NCI-H187 (cell line): ENCODE measurements around the gene RAB6C.
"Not testable (repeated sequence)": the region's sequence is repeated elsewhere in the genome, so short reads cannot be mapped to it uniquely, and the experiment has no call there.

Experiments used
- DNase-seq, 2 experiments: peaks; one replicate each; lab custom pipeline; 2025; lab: John Stamatoyannopoulos, UW

RAB6C gene

GRCh38 chr2:129979629-129980155, at the start of gene RAB6C:
Gene RAB6C, plus strand, starts transcription at chr2:129979666. Its CDS starts 450 bp downstream, at chr2:129980116.
- DNase-seq = not testable (repeated sequence)

DNA sequence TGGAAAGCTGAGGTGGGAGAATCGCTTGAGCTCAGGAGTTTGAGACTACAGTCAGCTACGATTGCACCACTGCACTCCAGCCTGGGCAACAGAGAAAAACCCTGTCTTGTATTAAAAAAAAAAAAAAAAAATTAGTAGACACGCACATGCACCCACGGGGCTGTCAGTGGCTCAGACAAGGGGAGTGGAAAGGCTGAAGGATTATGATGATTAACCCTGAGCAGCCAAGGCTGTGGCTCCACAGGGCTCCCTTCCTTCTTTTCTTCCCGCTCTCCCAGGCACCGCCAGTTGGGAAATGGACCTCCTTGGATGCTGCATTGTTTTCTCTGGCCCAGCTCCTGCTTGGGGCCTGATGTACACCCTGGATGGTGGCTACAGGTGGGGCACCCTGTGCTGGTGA, 49.0 kb upstream of the RAB6C start:
- no peak for DNase-seq

DNA sequence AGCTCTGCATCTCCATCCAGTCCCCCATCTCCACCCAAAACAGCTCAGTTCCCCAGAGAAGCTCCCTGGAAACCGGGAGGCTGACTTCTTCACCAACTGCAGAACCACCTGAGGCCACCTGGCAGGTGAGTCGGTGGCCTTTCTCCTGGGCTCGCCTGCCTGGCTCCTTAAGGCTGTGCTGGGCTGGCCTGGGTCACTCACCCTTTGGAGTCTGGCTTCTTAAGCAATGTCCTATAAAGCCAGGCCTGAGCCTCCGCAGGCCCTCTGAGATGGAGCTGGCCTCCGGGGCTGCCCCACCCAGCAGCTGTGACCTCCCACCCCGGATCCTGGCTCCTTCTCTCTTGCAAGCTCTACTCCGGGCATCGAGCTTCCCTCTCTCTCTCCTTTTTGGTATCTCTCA, 46.1 kb upstream of the RAB6C start:
- DNase-seq = not testable (repeated sequence)

- DNase-seq = no peak
These were observed 45.2 kb upstream of the RAB6C start for GRCh38 chr2:129934044-129934822.

GRCh38 chr2:129935118-129935517, 44.3 kb upstream of the RAB6C start:
- DNase-seq = no peak

- DNase-seq = peak; percentile 8 to 41
These were observed 43.0 kb upstream of the RAB6C start for GRCh38 chr2:129936334-129936934.

DNA sequence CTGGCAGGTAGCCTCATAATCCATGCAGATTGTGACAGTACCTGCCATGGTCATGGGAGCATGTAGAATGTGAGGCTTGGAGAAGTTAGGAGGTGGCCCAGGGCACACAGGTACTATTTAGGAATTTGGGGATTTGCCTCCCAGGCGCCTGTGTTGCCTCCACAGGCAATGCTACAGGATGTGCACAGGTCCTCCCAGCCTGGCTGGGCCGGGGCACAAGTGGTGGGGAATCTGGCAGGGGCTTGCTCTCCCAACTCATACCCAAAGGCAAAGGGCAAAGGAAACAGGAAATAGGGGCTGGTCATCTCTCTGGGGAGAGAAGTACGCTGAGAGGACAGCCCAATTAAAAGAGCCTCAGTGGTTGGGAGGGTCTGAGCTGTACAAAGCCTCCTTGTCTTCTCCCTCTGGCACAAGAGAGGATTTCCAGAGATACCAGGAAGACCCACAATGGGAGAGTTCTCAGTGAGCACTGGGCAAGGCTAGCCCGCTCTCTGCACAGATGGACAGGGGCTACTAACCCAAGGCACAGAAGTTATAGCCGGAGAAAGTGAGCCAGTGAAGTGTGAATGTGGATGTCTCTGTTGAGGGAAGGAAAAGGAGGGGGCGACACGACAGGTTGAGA, 40.5 kb upstream of the RAB6C start:
- DNase-seq = not testable (repeated sequence)

GRCh38 chr2:129943456-129943855, 36.0 kb upstream of the RAB6C start:
- not testable (repeated sequence) for DNase-seq

DNA sequence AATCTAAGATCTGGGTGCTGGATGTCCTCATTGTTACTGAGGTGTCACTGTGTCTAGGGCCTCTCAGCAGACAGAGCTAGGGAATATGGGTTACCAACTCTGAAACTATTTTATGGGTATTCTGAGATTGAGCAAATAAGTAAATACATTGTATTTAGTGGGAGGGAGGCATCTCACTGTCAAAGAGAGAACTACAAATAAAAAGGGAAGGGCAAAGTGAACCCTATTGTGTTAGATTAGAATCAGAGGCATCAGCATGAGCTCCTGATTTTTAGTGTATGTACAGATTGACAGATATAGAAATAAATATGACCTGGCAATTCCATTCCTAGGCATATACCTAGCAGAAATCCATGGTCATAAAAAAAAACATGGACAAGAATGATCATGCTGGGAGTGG, 33.9 kb upstream of the RAB6C start:
- no peak for DNase-seq

GRCh38 chr2:129947712-129948111, 31.8 kb upstream of the RAB6C start:
- DNase-seq = not testable (repeated sequence)

- DNase-seq = not testable (repeated sequence)
These were observed 23.3 kb upstream of the RAB6C start for GRCh38 chr2:129956171-129956570.

GRCh38 chr2:129957891-129958290, 21.6 kb upstream of the RAB6C start:
- no peak for DNase-seq

GRCh38 chr2:129958736-129959135, 20.7 kb upstream of the RAB6C start:
- DNase-seq = not testable (repeated sequence)

DNA sequence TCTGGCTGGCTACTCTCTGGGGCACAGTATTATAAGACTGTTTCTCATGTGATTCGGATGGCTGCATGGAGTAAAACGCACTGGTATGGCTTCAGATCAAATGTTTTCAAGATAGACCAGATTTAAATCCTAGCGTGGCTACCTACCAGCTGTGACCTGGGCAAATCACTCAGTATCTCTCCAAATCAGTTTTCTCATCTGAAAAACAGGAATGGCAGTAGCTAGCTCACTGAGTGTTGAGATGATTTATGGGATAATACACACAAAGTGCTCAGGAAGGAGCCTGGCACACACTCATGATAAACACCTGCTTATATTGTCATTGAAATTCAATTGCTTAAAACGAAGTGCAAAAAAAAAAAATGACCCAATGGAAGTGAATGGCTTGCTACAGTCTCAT, 10.9 kb upstream of the RAB6C start:
- DNase-seq = not testable (repeated sequence)

DNA sequence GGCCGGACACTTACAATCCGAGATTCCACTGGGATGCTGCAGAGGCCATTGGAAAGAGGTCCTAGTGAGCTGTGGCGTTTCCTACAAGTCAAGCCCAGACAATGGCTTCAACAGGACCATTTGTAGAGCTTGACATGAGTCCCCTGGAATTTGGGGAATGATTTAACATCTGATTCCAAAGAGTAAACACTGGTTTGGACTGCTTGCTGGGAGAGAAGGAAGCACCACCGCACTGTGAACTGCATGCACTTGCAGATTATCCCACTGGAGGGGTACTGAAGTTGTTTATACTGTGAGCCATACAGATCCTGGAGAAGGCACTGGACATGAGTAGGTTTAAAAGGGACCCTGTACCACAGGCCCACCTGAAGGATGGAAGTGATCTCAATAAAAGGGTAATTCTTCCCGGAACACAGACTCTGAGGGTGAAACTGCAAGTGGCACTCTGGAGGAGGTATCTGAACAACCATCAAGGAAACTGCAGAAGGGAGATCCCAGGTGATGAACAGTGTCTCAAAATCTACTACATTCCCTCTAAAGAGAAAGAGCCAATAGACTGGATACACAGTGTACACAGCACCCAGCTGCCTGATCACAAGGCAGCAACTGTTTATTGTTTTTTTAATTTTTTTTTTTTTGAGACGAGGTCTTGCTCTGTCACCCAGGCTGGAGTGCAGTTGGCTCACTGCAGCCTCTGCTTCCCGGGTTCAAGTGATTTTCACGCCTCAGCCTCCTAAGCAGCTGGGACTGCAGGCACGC, 4.3 kb upstream of the RAB6C start:
- DNase-seq = no peak

- DNase-seq = not testable (repeated sequence)
These were observed 2.5 kb upstream of the RAB6C start for GRCh38 chr2:129976969-129977368.

DNA sequence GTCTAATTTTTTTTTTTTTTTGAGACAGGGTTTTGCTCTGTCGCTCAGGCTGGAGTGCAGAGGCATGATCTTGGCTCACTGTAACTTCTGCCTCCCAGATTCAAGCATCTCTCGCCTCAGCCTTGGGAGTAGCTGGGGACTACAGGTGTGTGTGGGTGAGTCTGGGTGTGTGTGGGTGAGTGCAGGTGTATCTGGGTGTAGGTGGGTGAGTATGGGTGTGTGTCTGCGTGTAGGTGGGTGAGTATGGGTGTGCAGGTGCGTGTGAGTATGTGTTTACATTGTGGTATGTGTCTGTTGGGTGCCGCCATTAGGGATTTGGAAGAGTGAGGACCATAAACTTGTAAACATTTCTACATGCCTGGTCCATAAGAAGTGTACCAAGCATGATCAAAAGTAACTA, 1.5 kb upstream of the RAB6C start:
- DNase-seq = no peak

DNA sequence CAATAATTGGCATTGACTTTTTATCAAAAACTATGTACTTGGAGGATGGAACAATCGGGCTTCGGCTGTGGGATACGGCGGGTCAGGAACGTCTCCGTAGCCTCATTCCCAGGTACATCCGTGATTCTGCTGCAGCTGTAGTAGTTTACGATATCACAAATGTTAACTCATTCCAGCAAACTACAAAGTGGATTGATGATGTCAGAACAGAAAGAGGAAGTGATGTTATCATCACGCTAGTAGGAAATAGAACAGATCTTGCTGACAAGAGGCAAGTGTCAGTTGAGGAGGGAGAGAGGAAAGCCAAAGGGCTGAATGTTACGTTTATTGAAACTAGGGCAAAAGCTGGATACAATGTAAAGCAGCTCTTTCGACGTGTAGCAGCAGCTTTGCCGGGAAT, 780 bp downstream of the RAB6C start:
- not testable (repeated sequence) for DNase-seq

DNA sequence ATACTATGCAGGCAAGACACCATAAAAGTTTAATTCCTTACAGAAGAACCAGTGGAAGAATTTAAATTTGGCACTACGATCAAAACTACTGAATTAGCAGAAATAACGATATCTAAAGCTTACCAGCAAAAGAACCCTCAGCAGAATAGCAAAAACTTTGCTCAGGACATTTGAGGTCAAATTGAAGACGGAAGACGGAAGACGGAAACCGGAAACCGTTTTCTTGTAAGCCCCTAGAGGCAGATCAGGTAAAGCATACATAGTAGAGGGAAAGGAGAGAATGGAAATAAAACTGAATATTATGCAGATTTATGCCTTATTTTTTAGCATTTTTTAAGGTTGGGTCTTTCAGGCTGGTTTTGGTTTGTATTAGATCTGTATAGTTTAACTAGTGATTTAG, 2.2 kb downstream of the RAB6C start:
- DNase-seq = not testable (repeated sequence)

DNA sequence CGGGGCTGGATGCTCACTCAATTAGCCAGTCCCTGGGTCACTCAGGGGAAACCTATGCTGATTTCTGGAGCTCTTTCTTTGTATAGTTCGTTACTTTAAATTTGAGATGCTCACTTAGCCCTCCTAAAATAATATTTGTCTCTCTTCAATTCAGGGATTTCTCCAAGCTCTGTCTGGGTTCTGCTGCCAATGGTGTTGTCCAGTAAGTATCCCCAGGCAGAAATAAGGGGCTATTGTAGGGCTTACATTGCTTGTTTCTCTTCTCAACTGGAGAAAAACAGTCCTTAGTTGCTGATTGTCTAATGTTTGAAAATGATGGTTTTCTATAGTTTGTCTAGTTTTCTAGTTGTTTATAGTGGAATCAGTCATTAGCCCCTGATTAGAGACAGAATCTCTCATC, 5.0 kb downstream of the RAB6C start:
- DNase-seq = no peak

- DNase-seq = not testable (repeated sequence)
These were observed 13.0 kb downstream of the RAB6C start for GRCh38 chr2:129992415-129993006.

DNA sequence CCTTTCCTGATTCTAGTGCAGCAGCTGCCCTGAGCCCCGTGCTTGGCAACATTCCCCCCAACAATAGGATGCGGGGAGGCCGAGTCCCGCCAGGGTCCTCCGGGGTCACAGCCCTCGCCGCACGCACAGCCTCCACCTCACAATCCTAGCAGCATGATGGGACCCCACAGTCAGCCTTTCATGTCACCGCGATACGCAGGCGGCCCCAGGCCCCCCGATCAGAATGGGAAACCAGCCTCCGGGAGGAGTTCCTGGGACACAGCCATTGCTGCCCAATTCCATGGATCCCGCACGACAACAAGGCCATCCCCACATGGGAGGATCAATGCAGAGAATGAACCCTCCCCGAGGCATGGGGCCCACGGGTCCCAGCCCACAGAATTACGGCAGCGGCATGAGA, 13.7 kb downstream of the RAB6C start:
- not testable (repeated sequence) for DNase-seq
